ENCODE results near the gene GJE1.
"Not testable (repeated sequence)": the region's sequence is repeated elsewhere in the genome, so short reads cannot be mapped to it uniquely, and the experiment has no call there.

Gene GJE1, protein sequence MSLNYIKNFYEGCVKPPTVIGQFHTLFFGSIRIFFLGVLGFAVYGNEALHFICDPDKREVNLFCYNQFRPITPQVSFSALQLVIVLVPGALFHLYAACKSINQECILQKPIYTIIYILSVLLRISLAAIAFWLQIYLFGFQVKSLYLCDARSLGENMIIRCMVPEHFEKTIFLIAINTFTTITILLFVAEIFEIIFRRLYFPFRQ

DNA sequence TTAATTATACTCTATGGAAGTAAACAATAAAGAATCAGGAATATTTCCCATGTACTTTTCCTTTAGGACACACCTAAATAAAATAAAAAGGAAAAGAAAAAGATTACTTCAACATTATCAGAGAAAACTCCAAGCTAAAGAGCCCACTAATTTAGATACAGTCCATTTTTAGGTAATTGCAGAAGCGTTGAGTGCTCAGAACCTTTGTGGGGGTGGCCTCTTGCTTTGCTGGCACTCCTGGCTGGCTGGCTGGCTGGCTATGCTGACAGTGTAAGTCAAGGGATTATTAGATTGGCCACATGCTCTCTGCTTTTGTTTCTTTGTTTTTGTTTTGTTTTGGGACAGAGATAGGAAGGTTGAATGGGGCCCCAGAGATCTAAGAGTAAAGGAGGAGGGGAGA lies at the start of gene GJE1:
GJE1 (plus strand) TSS at position 301 of the 400 bp plus-strand sequence. CDS start 234 bp downstream, outside the sequence.
- DNase-seq (ENCODE audit: low read depth) = no peak

- DNase-seq (ENCODE audit: low read depth) = no peak
Observed at GRCh38 chr6:142087950-142088857, 44.5 kb upstream of the GJE1 start.

- peak; percentile 6 for DNase-seq (ENCODE audit: low read depth)
Observed at GRCh38 chr6:142088858-142089216, 43.9 kb upstream of the GJE1 start.

- DNase-seq (ENCODE audit: low read depth) = not testable (repeated sequence)
Observed at GRCh38 chr6:142104820-142105219, 27.9 kb upstream of the GJE1 start.

GRCh38 chr6:142110820-142111219 lies 21.9 kb upstream of the GJE1 start:
- not testable (repeated sequence) for DNase-seq (ENCODE audit: low read depth)

DNA sequence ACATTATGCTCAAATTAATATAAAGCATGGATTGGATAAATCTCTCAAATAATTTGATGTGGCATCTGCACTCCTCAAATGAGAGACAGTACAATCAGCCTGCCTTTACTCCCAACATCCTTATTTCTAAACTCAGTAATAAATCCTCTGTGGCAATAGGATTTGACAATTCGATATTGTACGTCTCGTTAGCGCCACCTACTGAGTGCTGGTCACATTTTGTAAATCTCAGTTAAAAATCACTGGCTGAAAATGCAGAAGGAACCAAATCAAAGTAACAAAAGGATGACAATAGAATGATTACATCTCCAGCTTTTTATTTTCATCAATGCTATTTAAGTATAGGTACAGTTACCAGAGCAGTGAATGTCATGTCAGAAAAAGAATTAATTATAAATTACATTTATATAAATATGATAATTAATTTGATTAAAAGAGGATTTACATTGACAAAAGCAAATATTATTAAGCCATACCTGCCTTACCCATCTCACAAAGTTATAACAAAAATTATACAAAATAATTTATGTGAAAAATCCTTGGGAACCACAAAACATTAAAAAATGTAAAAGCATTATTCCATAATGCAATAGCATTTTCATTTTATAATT lies 20.2 kb upstream of the GJE1 start:
- peak; percentile 26 for DNase-seq (ENCODE audit: low read depth)

GRCh38 chr6:142117366-142117765 lies 15.4 kb upstream of the GJE1 start:
- no peak for DNase-seq (ENCODE audit: low read depth)

GRCh38 chr6:142118328-142118727 lies 14.4 kb upstream of the GJE1 start:
- no peak for DNase-seq (ENCODE audit: low read depth)

- DNase-seq (ENCODE audit: low read depth) = no peak
Observed at GRCh38 chr6:142118925-142119324, 13.8 kb upstream of the GJE1 start.

DNA sequence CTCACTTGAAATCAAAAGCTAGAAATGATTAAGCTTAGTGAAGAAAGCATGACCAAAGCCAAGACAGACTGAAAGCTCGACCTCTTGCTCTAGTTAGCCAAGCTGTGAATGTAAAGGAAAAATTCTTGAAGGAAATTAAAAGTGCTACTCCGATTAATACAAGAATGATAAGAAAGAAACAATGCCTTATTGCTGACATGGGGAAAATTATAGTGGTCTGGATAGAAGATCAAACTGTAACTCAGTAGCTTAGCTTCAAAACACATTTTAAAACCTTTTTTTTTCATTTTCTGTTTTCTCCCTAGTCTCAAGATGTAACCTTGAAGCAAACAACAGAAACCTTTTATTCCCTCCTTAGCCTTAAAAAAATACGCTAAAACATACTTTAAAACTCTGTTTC lies 11.4 kb upstream of the GJE1 start:
- no peak for DNase-seq (ENCODE audit: low read depth)

GRCh38 chr6:142130814-142131213 lies 1.9 kb upstream of the GJE1 start:
- no peak for DNase-seq (ENCODE audit: low read depth)

DNA sequence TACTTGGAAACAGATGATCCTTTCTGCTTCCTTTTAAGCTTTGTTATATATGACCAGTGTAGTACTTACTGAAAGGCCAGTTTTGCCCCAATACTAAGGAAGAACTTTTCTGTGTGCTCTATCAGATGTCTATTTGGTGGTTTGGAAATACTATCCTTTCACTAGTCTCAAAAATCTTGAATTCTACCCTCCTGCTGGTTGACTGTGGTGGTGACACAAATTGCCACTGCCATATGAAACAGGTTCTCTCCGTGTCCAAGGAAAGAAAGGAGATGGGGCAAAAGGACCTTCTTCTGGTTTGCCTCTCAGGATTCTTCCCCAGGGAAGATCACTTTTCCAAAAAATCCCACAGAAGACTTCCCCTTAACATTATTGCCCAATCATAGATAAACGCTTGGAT lies 6.2 kb downstream of the GJE1 start:
- DNase-seq (ENCODE audit: low read depth) = no peak

DNA sequence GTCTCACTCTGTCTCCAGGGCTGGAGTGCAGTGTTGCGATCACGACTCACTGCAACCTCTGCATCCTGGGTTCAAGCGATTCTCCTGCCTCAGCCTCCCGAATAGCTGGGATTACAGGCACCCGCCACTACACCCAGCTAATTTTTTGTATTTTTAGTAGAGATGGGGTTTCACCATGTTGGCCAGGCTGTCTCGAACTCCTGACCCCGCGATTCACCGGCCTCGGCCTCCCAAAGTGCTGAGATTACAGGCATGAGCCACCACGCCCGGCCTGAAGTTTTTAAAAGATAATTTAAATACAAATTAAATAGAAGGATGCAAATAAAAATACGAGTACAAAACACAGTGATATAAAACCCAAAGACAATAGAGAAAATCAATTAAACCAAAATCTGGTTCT lies 8.8 kb downstream of the GJE1 start:
- not testable (repeated sequence) for DNase-seq (ENCODE audit: low read depth)

- peak; percentile 97 for DNase-seq (ENCODE audit: low read depth)
Observed at GRCh38 chr6:142146828-142147662, 14.3 kb downstream of the GJE1 start, which contains the start of the genes NMBR and VTA1. Gene NMBR, minus strand, starts transcription at chr6:142147122. Its CDS starts 58,464 bp downstream, at chr6:142088658. Gene VTA1, plus strand, starts transcription at chr6:142147263. Its CDS starts 25 bp downstream, at chr6:142147288.

DNA sequence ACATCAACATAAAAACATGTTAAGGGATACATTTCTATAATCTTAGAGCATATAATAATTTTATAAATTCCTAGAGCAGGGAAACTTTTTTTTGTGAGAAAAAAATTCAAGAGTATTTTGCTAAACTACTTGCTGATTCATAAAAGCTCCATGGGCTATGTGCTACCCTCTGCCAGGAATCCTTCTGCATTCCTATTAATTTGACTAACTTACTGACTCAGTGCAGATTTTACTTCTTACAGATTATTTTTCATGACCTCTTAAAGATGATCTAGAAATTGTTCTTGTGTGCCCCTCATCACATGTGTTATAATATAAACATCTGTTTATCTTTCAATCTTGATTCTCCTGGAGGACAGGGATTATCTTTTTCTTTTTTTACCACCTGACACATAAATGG lies 20.0 kb downstream of the GJE1 start:
- DNase-seq (ENCODE audit: low read depth) = peak; percentile 51

GRCh38 chr6:142153196-142153595 lies 20.5 kb downstream of the GJE1 start:
- DNase-seq (ENCODE audit: low read depth) = no peak

DNA sequence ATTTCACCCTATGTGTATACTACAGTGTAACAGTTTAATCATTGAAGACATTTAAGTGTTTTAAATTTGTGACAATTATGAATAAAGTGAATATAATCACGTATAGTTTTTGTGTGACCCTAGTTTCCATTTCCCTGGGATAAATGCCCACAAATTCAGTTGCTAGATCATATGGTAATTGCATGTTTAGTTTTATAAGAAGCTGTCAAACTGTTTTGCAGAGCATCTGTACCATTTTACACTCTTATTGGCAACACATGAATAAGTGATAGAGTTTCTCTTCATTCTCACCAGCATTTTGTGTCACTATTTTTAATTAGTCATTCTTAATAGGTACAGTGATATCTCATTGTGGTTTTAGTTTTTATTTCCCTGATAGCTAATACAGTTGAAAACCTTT lies 21.6 kb downstream of the GJE1 start:
- DNase-seq (ENCODE audit: low read depth) = no peak

- no peak for DNase-seq (ENCODE audit: low read depth)
Observed at GRCh38 chr6:142155091-142155490, 22.4 kb downstream of the GJE1 start.

GRCh38 chr6:142155895-142156757 lies 23.4 kb downstream of the GJE1 start:
- no peak for DNase-seq (ENCODE audit: low read depth)

GRCh38 chr6:142156758-142157068 lies 24.0 kb downstream of the GJE1 start:
- DNase-seq (ENCODE audit: low read depth) = not testable (repeated sequence)

- no peak for DNase-seq (ENCODE audit: low read depth)
Observed at GRCh38 chr6:142162780-142163179, 30.1 kb downstream of the GJE1 start.

All from non-pigmented ciliary epithelial cell (primary cell).